HTERT RPE-1 (cell line): ENCODE measurements around the gene MYH10.

Source experiments
- in situ Hi-C: fragments of 300-500 bp; cut with MboI; formaldehyde crosslinking; loops from 4 replicates; pipeline ENCODE4 v1.14.3; 2020; ENCODE audit warnings: low sequenced_read_pairs

The MYH10 gene

DNA sequence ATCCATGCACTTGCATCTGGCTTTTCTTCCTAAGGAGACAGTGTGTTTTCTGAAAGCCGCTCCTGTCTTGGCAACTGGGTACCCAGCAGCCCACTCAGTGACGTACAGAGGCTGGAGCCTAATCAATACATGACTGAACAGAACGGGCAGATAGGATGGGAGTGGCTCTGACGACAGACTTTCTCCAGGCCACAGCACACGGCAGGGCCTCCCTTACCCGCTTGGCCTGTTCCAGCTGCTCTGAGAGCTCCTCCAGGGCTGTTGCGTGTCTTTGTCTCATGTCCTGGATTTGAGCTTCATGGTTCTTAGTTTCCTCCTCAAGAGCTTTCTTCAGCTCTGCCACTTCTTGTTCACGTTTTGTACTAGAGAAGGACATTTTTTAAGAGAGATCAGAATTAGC is 129.9 kb downstream of the MYH10 start:
- in situ Hi-C loops, result no loop called here

DNA sequence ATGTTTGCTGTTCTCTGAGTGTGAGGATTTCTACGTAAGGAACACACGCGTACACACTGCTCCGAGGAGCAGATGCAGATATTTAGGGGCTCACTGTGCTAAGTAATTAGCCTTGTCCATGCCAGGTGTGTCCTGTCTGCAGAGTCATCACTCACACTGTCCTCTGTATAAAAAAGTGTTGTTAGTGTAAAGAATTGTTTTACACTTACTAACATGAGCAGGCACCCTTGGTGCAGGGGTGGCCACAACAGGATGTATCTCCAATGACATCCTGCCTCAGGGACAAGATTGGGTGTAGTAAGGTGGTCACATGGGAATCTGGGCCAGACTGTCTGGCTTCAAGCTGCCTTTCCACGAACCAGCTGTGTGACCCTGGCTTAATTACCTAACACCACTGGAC is 130.9 kb downstream of the MYH10 start:
- in situ Hi-C loops, result no loop called here

DNA sequence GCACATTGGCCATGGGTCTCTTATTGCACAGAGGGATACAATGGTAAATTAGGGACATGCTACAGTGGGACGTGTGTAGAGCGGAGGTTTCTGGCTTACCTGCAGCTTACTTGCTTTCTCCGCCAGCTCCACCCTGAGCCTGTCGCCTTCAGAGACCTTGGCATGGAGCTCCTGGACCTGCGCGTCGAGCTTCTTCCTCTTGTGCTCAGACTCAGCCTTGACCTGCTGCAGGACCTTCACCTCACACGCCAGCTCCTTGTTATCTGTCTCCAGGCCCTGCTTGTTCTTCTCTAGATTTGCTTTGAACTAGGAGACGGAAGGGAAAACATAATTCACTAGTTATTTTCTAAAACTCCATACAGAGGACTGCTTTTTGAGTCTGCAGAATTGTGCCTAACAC is 131.4 kb downstream of the MYH10 start:
- in situ Hi-C loops, result no loop called here

GRCh38 chr17:8496081-8496480 is 134.4 kb downstream of the MYH10 start:
- in situ Hi-C loops, result no loop called here

DNA sequence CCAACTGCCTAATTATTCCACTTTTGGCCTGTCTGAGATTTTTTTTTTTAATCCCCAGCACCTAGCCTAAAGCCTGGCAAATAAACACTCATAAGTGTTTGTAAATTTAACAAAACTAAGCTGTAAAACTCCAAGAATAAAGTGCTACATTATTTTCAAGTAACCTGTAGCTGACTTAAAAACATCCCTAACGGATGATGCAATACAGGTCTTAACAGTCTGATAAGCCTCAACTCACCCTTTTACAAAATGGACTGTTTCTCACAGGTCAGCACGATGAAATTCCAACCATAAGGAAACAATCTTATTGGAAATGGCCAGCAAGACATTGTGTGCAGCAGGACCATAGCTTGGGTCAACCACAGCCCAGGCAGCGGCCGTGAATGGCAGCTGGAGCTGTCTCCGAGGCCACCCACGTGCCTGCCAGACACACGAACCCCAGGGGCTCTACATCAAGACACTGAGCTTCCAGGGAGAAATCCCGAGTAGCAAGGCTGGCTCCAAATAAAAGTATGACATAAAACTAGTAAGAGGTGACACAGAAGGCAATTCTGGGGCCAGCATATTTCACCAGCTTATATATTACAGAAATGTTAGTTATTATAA is 135.9 kb downstream of the MYH10 start:
- in situ Hi-C loops, result no loop called here

- in situ Hi-C loops, result no loop called here
These were observed 136.5 kb downstream of the MYH10 start for GRCh38 chr17:8494021-8494420.

GRCh38 chr17:8492121-8492520 is 138.4 kb downstream of the MYH10 start:
- in situ Hi-C loops, result no loop called here

DNA sequence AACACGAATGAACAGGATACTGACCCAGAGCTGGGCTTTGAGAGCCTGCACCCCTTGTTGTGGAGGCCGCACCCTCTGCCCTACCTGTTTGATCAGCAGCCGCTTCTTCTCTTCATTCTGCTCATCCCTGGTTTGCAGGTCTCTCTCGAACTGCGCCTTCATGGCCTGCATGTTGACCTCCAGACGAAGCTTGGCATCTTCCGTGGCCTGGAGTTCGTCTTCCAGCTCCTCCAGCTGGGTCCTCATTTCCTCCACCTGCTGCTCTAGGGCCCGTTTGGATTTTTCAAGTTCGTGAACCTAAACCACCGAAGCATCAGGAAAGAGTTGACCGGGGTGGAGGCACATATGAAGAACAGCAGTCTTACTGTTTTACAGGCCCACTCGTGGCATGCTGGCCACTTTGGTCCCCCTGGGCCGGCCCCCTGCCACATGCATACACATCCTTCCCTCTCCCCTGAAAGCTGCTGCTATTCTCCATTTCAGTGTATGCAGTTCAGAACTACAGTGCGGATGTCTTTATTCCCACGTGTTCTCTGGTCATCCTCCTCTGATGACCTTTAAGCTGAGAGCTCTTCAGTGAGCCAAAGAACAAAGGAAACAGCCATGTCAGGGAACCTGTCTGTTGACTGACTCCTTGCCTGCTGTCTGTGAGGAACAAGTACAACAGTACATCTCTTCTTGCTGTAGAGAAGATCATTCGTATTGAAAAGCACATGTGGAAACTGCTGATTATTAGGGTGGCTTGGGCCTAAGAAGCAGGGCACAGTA is 140.1 kb downstream of the MYH10 start:
- in situ Hi-C loops, result no loop called here

- in situ Hi-C loops, result no loop called here
These were observed 140.7 kb downstream of the MYH10 start for GRCh38 chr17:8489841-8490240.

- in situ Hi-C loops, result no loop called here
These were observed 141.6 kb downstream of the MYH10 start for GRCh38 chr17:8488901-8489300.

DNA sequence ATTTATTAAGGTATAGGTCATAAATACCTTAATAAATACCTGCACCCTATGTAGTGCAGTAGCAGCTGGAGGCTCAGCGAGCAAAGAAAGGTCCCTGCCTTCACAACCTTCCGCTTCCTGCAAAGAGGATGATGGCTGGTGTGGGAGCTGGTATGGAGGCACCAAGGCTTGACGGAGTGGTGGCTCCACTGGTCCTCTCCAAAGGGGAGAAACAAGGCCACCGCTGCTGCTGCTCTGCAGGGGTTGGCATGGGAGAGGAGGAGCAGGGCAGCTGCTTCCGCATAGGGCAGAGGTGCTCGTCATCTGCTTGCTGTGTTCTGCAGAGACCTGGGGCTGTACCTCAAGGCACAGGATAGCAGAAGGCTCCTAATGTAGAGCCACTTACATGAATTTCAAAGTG is 142.0 kb downstream of the MYH10 start:
- in situ Hi-C loops, result no loop called here

DNA sequence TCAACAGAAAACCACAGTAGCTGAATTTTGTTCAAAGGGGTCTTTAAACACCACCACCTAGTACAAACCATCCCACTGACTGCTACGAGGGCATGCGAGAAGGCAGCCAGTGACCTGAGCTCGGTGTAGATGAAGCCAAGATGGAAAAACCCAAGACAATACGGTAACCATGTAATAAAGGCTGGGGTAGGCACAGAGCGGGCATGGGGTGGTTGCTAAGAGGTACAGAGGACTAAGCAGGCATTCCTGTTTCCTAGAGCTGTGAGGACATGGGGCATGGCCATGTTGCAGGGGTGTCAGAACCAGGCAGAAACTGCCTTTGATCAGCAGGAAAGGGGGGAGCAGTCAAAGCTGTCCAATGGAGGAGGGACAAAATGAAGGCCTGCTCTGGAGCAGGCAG is 142.8 kb downstream of the MYH10 start:
- in situ Hi-C loops, result no loop called here

DNA sequence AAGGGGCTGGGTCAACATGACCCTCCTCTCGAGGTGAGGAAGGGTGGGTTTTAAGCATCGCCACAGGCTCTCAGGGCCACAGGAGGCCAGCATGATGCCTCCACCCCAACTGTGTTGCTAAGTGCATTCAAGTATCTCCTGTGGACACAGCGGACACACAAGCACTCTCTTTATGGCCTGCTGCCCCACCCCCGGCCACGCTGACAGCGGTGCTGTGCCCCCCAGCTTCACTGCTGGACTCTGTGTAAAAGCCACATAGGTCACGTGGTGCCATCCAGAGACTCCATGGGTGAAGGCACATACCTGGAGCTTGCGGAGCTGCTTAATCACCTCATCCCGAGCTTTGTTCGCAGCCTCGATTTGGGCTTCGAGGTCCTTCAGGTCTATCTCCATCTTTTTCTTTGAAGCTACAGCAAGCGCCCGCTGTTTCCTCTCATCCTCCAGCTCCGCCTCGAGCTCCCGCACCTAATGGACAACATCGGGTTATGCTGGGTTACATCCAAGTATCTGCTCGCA is 143.3 kb downstream of the MYH10 start:
- in situ Hi-C loops, result no loop called here

GRCh38 chr17:8485491-8485890 is 145.0 kb downstream of the MYH10 start:
- in situ Hi-C loops, result no loop called here

DNA sequence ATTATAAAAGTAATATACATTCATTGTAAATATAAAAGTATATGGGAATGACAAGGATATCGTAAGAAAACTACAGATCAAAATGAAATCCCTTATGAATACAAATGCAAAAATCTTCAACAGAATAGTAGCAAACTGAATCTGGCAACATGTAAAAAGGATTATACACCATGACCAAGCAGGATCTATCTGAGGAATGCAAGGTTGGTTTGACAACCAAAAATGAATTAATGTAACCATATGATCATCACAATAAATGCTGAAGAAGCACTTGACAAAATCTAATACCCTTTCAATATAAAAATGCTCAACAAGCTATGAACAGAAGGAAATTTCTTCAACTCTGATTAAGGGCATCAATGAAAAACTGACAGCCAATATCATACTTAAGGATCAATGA is 146.1 kb downstream of the MYH10 start:
- in situ Hi-C loops, result no loop called here

GRCh38 chr17:8482546-8482945 is 148.0 kb downstream of the MYH10 start:
- in situ Hi-C loops, result no loop called here

GRCh38 chr17:8481703-8482102 is 148.8 kb downstream of the MYH10 start:
- in situ Hi-C loops, result no loop called here

GRCh38 chr17:8481089-8481488 is 149.4 kb downstream of the MYH10 start:
- in situ Hi-C loops, result no loop called here

- in situ Hi-C loops, result no loop called here
These were observed 150.2 kb downstream of the MYH10 start for GRCh38 chr17:8480011-8480976.

DNA sequence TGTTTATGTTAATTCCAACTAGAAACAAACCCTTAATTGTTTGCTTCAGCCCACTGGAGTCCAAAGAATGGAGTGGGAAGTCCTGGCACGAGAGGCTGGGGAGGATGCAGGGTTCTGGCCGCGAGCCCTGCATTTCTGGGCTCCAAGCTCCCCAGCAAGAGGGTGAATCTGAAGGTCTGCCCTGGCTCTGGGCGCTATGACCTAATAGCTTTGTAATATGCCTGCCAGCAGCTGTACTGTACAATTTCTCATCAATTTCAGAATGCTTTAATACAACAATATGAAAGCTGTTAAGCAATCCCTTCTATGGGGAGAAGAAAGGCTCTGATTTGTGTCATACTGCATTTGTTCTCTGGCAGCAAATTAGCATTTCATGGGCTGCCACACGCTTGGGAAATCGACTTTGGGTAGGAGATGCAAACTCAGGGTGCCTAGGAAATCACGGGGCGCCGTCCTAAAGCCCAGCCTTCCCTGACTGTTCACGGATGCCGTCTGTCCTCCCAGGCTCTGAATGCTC is 151.0 kb downstream of the MYH10 start:
- in situ Hi-C loops, result no loop called here
